Transverse colon (tissue), 4 donors: ENCODE results near the gene RNF144A.

Source experiments
- CTCF ChIP-seq, 5 experiments: fragments of 200-600 bp in 3 of 5; fragments of 450-650 bp in 2 of 5; sonication (generic) in 3 of 5; IDR thresholded peaks; 1 replicate in 2 of 5; 2 replicates in 3 of 5; pipeline ENCODE4 v1.5.1; 2016 to 2017; ENCODE audit warnings: antibody characterized with exemption in 5 of 5, inconsistent platforms in 3 of 5, mild to moderate bottlenecking in 2 of 5, moderate library complexity in 1 of 5
- EP300 ChIP-seq: sonication (generic); formaldehyde crosslinking; IDR thresholded peaks from one replicate; pipeline ENCODE4 v1.6.1; 2017; ENCODE audit warnings: antibody characterized with exemption, low read depth
- POLR2A ChIP-seq: fragments of 450-650 bp; IDR thresholded peaks from one replicate; pipeline ENCODE4 v1.6.1; 2016; ENCODE audit warnings: antibody characterized with exemption, mild to moderate bottlenecking, moderate library complexity
- POLR2AphosphoS5 ChIP-seq, 3 donors: sonication (generic); formaldehyde crosslinking; IDR thresholded peaks; one replicate each; pipeline ENCODE4 v1.6.1; 2016; ENCODE audit warnings: antibody characterized with exemption in 3 of 3

DNA sequence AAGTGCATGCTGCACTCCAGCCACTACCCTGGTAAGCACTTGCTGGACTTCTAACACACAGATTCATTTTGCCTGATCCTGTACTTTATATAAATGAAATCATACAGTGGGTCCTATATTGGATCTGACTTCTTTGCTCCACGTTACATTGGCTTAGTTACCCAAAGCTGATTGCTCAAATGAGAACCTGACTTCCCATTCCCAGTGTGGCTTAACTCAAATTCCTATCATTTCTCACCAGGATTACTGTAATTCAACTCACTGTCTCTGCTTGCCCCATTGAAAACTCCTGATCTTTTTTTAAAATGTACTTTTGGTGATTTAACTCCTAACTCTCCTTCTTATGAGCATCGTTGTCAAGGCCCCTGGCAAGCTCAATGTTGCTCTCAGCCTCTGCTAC lies 38.2 kb upstream of the RNF144A start:
- no peak for TF ChIP-seq POLR2A
- TF ChIP-seq CTCF (IDR thresholded peaks at IDR 0.05) = no peak
- no peak for TF ChIP-seq POLR2AphosphoS5 (IDR thresholded peaks at IDR 0.05)
- TF ChIP-seq EP300 = no peak
